Esophagus mucosa (tissue), 1 donor: Measurements from ENCODE around the gene TSPAN14. TPM values are rescaled to one million over a fixed set of nuclear protein-coding genes. Genes with fewer than 3 reads are reported as not detected.

Source experiments
- ATAC-seq: fragments of 200-7000 bp; cut with Tn5 transposase; one replicate; pipeline ENCODE4 v1.9.1; 2020
- total RNA-seq: library from RNA; stranded (reverse); gene quantifications from one replicate; pipeline ENCODE4 v1.2.4, GENCODE V29; 2023
- donor health status: DM: yes; HTN: yes; CAD: no.

TSPAN14 gene
- total RNA-seq, 1 donor from 2014 or later: 94.6 TPM

- ATAC-seq: no peak
Observed at GRCh38 chr10:80457554-80458262, 3.6 kb downstream of the TSPAN14 start.

GRCh38 chr10:80458263-80458625 is 4.1 kb downstream of the TSPAN14 start:
- ATAC-seq: no peak

- no peak for ATAC-seq
Observed at GRCh38 chr10:80458638-80459037, 4.5 kb downstream of the TSPAN14 start.

- ATAC-seq: peak; percentile 41
Observed at GRCh38 chr10:80459047-80459865, 5.1 kb downstream of the TSPAN14 start.

- ATAC-seq: peak; percentile 86
Observed at GRCh38 chr10:80460399-80461207, 6.5 kb downstream of the TSPAN14 start.

- ATAC-seq: peak; percentile 80
Observed at GRCh38 chr10:80461208-80462183, 7.4 kb downstream of the TSPAN14 start.

GRCh38 chr10:80462299-80462980 is 8.3 kb downstream of the TSPAN14 start:
- no peak for ATAC-seq

- no peak for ATAC-seq
Observed at GRCh38 chr10:80462981-80463741, 9.1 kb downstream of the TSPAN14 start.

- ATAC-seq: no peak
Observed at GRCh38 chr10:80463868-80464267, 9.8 kb downstream of the TSPAN14 start.

GRCh38 chr10:80464557-80465450 is 10.7 kb downstream of the TSPAN14 start:
- ATAC-seq: no peak

- no peak for ATAC-seq
Observed at GRCh38 chr10:80465451-80465835, 11.3 kb downstream of the TSPAN14 start.

- no peak for ATAC-seq
Observed at GRCh38 chr10:80465839-80466590, 11.9 kb downstream of the TSPAN14 start.

GRCh38 chr10:80466724-80467326 is 12.7 kb downstream of the TSPAN14 start:
- ATAC-seq: no peak

- no peak for ATAC-seq
Observed at GRCh38 chr10:80468002-80468401, 13.9 kb downstream of the TSPAN14 start.

GRCh38 chr10:80468806-80469421 is 14.8 kb downstream of the TSPAN14 start:
- ATAC-seq: no peak

- no peak for ATAC-seq
Observed at GRCh38 chr10:80470266-80470665, 16.2 kb downstream of the TSPAN14 start.

- peak; percentile 74 for ATAC-seq
Observed at GRCh38 chr10:80471001-80471400, 16.9 kb downstream of the TSPAN14 start.
